GM19351 (cell line): Measurements from ENCODE around the gene IL18RAP.

Experiments used
- ATAC-seq: cut with Tn5 transposase; IDR thresholded peaks from one replicate; pipeline ENCODE4 v1.9.1; 2021; ENCODE audit warnings: mild to moderate bottlenecking, moderate library complexity; ENCODE audit not compliant: unreplicated experiment

Gene IL18RAP

GRCh38 chr2:102421890-102422759 is 835 bp upstream of the IL18RAP start:
- ATAC-seq = no peak

- no peak for ATAC-seq
These were observed 408 bp downstream of the IL18RAP start for GRCh38 chr2:102423368-102423767.

- peak; percentile 94 for ATAC-seq
These were observed 1.8 kb downstream of the IL18RAP start for GRCh38 chr2:102424754-102425153.

GRCh38 chr2:102425441-102426132 is 2.6 kb downstream of the IL18RAP start:
- no peak for ATAC-seq

GRCh38 chr2:102427249-102427648 is 4.3 kb downstream of the IL18RAP start:
- ATAC-seq = no peak

- ATAC-seq = no peak
These were observed 5.6 kb downstream of the IL18RAP start for GRCh38 chr2:102428573-102428972.

GRCh38 chr2:102432386-102432785 is 9.4 kb downstream of the IL18RAP start:
- no peak for ATAC-seq

- no peak for ATAC-seq
These were observed 11.2 kb downstream of the IL18RAP start for GRCh38 chr2:102433973-102434654.

- no peak for ATAC-seq
These were observed 11.9 kb downstream of the IL18RAP start for GRCh38 chr2:102434655-102435381.

GRCh38 chr2:102435741-102436140 is 12.8 kb downstream of the IL18RAP start:
- no peak for ATAC-seq

- no peak for ATAC-seq
These were observed 13.4 kb downstream of the IL18RAP start for GRCh38 chr2:102436323-102436722.

- no peak for ATAC-seq
These were observed 14.2 kb downstream of the IL18RAP start for GRCh38 chr2:102437122-102437521.

GRCh38 chr2:102438111-102438510 is 15.2 kb downstream of the IL18RAP start:
- no peak for ATAC-seq

GRCh38 chr2:102438578-102438977 is 15.6 kb downstream of the IL18RAP start:
- no peak for ATAC-seq

- no peak for ATAC-seq
These were observed 16.2 kb downstream of the IL18RAP start for GRCh38 chr2:102439065-102439695.

- peak; percentile 79 for ATAC-seq
These were observed 20.2 kb downstream of the IL18RAP start for GRCh38 chr2:102442967-102443828.

- ATAC-seq = no peak
These were observed 21.3 kb downstream of the IL18RAP start for GRCh38 chr2:102444233-102444632.

- no peak for ATAC-seq
These were observed 24.0 kb downstream of the IL18RAP start for GRCh38 chr2:102446936-102447335.

- ATAC-seq = no peak
These were observed 26.5 kb downstream of the IL18RAP start for GRCh38 chr2:102449370-102449974.
